Measurements from ENCODE around the gene OLFM2.

Gene OLFM2

GRCh38 chr19:9811139-9811538, 125.2 kb downstream of the OLFM2 start:
- TF ChIP-seq CTCF (IDR thresholded peaks at IDR 0.05; ENCODE audit: insufficient read depth, low read length, missing control alignments): no peak
- ChIA-PET POLR2A (no interaction called here), CTCF (interaction anchor here (1.0 to 1.5 kb wide), 3 partner anchors 12 to 15 kb away, joined by 3 to 5 read pairs (median 4); no protein-coding TSS in a partner anchor)
- DNase-seq (ENCODE audit: low read depth, low spot score): no peak
- no peak overlapping the region for H3K4me3 ChIP-seq (ENCODE audit: low read depth, low read length)

GRCh38 chr19:9808855-9809824, 127.2 kb downstream of the OLFM2 start:
- TF ChIP-seq CTCF (IDR thresholded peaks at IDR 0.05; ENCODE audit: insufficient read depth, low read length, missing control alignments): no peak
- no peak overlapping the region for H3K4me3 ChIP-seq (ENCODE audit: low read depth, low read length)
- DNase-seq (ENCODE audit: low read depth, low spot score): no peak
- ChIA-PET CTCF (interaction anchor here (2.3 to 3.7 kb wide), 2 partner anchors 11 to 13 kb away, joined by 8 to 15 read pairs; no protein-coding TSS in a partner anchor), POLR2A (interaction anchor here (1.3 kb wide), 1 partner anchor 10 kb away, joined by 3 read pairs; the partner anchor contains the start of gene FBXL12)

GRCh38 chr19:9806803-9807202, 129.5 kb downstream of the OLFM2 start:
- no peak overlapping the region for H3K4me3 ChIP-seq (ENCODE audit: low read depth, low read length)
- ChIA-PET CTCF (interaction anchor here (0.7 to 3.7 kb wide), 4 partner anchors 8 to 219 kb away, joined by 3 to 15 read pairs (median 6); partner anchors contain the start of gene PIN1), POLR2A (no interaction called here)
- TF ChIP-seq CTCF (IDR thresholded peaks at IDR 0.05; ENCODE audit: insufficient read depth, low read length, missing control alignments): no peak
- DNase-seq (ENCODE audit: low read depth, low spot score): no peak
